ENCODE results near the gene SMIM23.

Gene SMIM23

GRCh38 chr5:171785517-171785916, at the start of gene SMIM23:
Gene SMIM23, plus strand, starts transcription at chr5:171785817. Its CDS starts 55 bp downstream, at chr5:171785872.
- DNase-seq (ENCODE audit: low spot score): no peak

GRCh38 chr5:171736976-171737891, 48.4 kb upstream of the SMIM23 start:
- no peak for DNase-seq (ENCODE audit: low spot score)

GRCh38 chr5:171738501-171738900, 47.1 kb upstream of the SMIM23 start:
- no peak for DNase-seq (ENCODE audit: low spot score)

- no peak for DNase-seq (ENCODE audit: low spot score)
These were observed 46.3 kb upstream of the SMIM23 start for GRCh38 chr5:171739271-171739670.

- DNase-seq (ENCODE audit: low spot score): no peak
These were observed 42.1 kb upstream of the SMIM23 start for GRCh38 chr5:171743436-171744076.

- DNase-seq (ENCODE audit: low spot score): no peak
These were observed 41.4 kb upstream of the SMIM23 start for GRCh38 chr5:171744264-171744663.

- no peak for DNase-seq (ENCODE audit: low spot score)
These were observed 40.7 kb upstream of the SMIM23 start for GRCh38 chr5:171744882-171745281.

- DNase-seq (ENCODE audit: low spot score): no peak
These were observed 40.0 kb upstream of the SMIM23 start for GRCh38 chr5:171745602-171746001.

- no peak for DNase-seq (ENCODE audit: low spot score)
These were observed 38.4 kb upstream of the SMIM23 start for GRCh38 chr5:171747061-171747859.

GRCh38 chr5:171748720-171749119, 36.9 kb upstream of the SMIM23 start:
- DNase-seq (ENCODE audit: low spot score): no peak

- DNase-seq (ENCODE audit: low spot score): no peak
These were observed 36.3 kb upstream of the SMIM23 start for GRCh38 chr5:171749365-171749764.

- DNase-seq (ENCODE audit: low spot score): no peak
These were observed 35.3 kb upstream of the SMIM23 start for GRCh38 chr5:171750311-171750788.

GRCh38 chr5:171755354-171755821, 30.2 kb upstream of the SMIM23 start:
- DNase-seq (ENCODE audit: low spot score): no peak

- DNase-seq (ENCODE audit: low spot score): no peak
These were observed 27.6 kb upstream of the SMIM23 start for GRCh38 chr5:171757853-171758535.

GRCh38 chr5:171759777-171760176, 25.8 kb upstream of the SMIM23 start:
- DNase-seq (ENCODE audit: low spot score): no peak

GRCh38 chr5:171762021-171762608, 23.5 kb upstream of the SMIM23 start:
- DNase-seq (ENCODE audit: low spot score): no peak

- DNase-seq (ENCODE audit: low spot score): no peak
These were observed 22.7 kb upstream of the SMIM23 start for GRCh38 chr5:171762903-171763302.

- DNase-seq (ENCODE audit: low spot score): no peak
These were observed 21.4 kb upstream of the SMIM23 start for GRCh38 chr5:171764265-171764664.

- DNase-seq (ENCODE audit: low spot score): no peak
These were observed 18.7 kb upstream of the SMIM23 start for GRCh38 chr5:171766875-171767274.

GRCh38 chr5:171770153-171770552, 15.5 kb upstream of the SMIM23 start:
- no peak for DNase-seq (ENCODE audit: low spot score)

GRCh38 chr5:171771856-171772255, 13.8 kb upstream of the SMIM23 start:
- DNase-seq (ENCODE audit: low spot score): no peak

Data from CD4-positive, alpha-beta T cell treated with Interleukin-6 at 100 ng/mL for 8 hours (primary cell).